Right ventricle myocardium inferior (tissue), 1 donor: ENCODE results near the gene GPR162. TPM values are rescaled to one million over a fixed set of nuclear protein-coding genes. Genes with fewer than 3 reads are reported as not detected.
"Not testable (repeated sequence)": the region's sequence is repeated elsewhere in the genome, so short reads cannot be mapped to it uniquely, and the experiment has no call there.

ENCODE experiments used
- ATAC-seq: fragments of 200-7000 bp; cut with Tn5 transposase; one replicate; pipeline ENCODE4 v1.9.1; 2020; ENCODE audit warnings: mild to moderate bottlenecking, moderate library complexity
- DNase-seq: peaks from one replicate; pipeline ENCODE4 v3.0.0; 2021; ENCODE audit errors: missing footprints
- intact Hi-C: fragments of 100-400 bp; cut with DNase I; formaldehyde crosslinking; loops from one replicate; pipeline ENCODE4 v1.11.0; 2022
- total RNA-seq: library from RNA; stranded (reverse); fragmentation: NEBNext Ultra II Directional; extraction: Animal tissue kit (Norgen Biotek cat#: 25700); gene quantifications from one replicate; pipeline ENCODE4 v1.2.1, GENCODE V29; 2021
- donor health status: DM: no; HTN: yes; CAD: no; lungs with severe emphysema.

The GPR162 gene
- total RNA-seq, 1 donor from 2014 or later, result 7.8 TPM

- DNase-seq, result no peak
- intact Hi-C loops, result no loop called here
These were observed 44.7 kb downstream of the GPR162 start for GRCh38 chr12:6866163-6866919.

GRCh38 chr12:6866920-6867412 is 45.3 kb downstream of the GPR162 start:
- intact Hi-C loops, result no loop called here
- ATAC-seq (peak; percentile 7), DNase-seq (no peak)

More at GRCh38 chr12:6866163-6866919, 44.7 kb downstream of the GPR162 start:
- no peak for ATAC-seq

GRCh38 chr12:6867413-6868210 is 46.0 kb downstream of the GPR162 start, which contains the start of gene TPI1:
Gene TPI1, plus strand, starts transcription at chr12:6867531. Its CDS starts 36 bp downstream, at chr12:6867567.
- intact Hi-C loops, result no loop called here
- peak; percentile 86 for ATAC-seq
- peak; percentile 93 for DNase-seq

GRCh38 chr12:6868211-6869048 is 46.8 kb downstream of the GPR162 start:
- DNase-seq (no peak), ATAC-seq (no peak)
- intact Hi-C loops, result no loop called here

GRCh38 chr12:6869049-6870021 is 47.7 kb downstream of the GPR162 start:
- no peak for ATAC-seq
- no peak for DNase-seq
- intact Hi-C loops, result loop anchor here (5.0 to 10.0 kb wide), 2 partner anchors 73 to 235 kb away; partner anchors contain the start of genes C12orf57, C1RL and RNU7-1

- ATAC-seq, DNase-seq: not testable (repeated sequence)
- intact Hi-C loops, result loop anchor here (5.0 to 10.0 kb wide), 2 partner anchors 72 to 234 kb away; partner anchors contain the start of genes C12orf57, C1RL and RNU7-1
These were observed 48.7 kb downstream of the GPR162 start for GRCh38 chr12:6870304-6870703.

- intact Hi-C loops, result loop anchor here (5.0 to 10.0 kb wide), 2 partner anchors 71 to 233 kb away; partner anchors contain the start of genes C12orf57, C1RL and RNU7-1
- DNase-seq (no peak), ATAC-seq (no peak)
These were observed 49.7 kb downstream of the GPR162 start for GRCh38 chr12:6871052-6871957.

GRCh38 chr12:6872073-6873048 is 50.7 kb downstream of the GPR162 start:
- DNase-seq (peak; percentile 93), ATAC-seq (peak; percentile 75)
- intact Hi-C loops, result loop anchor here (2.0 to 10.0 kb wide), 3 partner anchors 18 to 232 kb away; partner anchors contain the start of genes C12orf57, C1RL and RNU7-1

- intact Hi-C loops, result loop anchor here (2.0 to 10.0 kb wide), 3 partner anchors 17 to 231 kb away; partner anchors contain the start of genes C12orf57, C1RL and RNU7-1
- DNase-seq (peak; percentile 99), ATAC-seq (peak; percentile 95)
These were observed 51.7 kb downstream of the GPR162 start, which contains the start of gene SPSB2 for GRCh38 chr12:6873094-6874014. Gene SPSB2, minus strand, starts transcription at chr12:6873303. Its CDS starts 402 bp downstream, at chr12:6872901.

- intact Hi-C loops, result loop anchor here (5.0 to 10.0 kb wide), 2 partner anchors 68 to 231 kb away; partner anchors contain the start of genes C12orf57, C1RL and RNU7-1
- not testable (repeated sequence) for ATAC-seq, DNase-seq
These were observed 52.4 kb downstream of the GPR162 start for GRCh38 chr12:6874015-6874368.
